Kasumi-1 (cell line): ENCODE data around the gene SNX25.
"Not testable (repeated sequence)": the region's sequence is repeated elsewhere in the genome, so short reads cannot be mapped to it uniquely, and the experiment has no call there.

Experiments
- DNase-seq, 2 experiments: peaks; one replicate each; lab custom pipeline; 2025; lab: John Stamatoyannopoulos, UW

SNX25 gene

GRCh38 chr4:185343726-185344581 is 134.6 kb downstream of the SNX25 start:
- no peak for DNase-seq

- DNase-seq = no peak
Measured at GRCh38 chr4:185344743-185345538, 135.5 kb downstream of the SNX25 start.

- no peak for DNase-seq
Measured at GRCh38 chr4:185346975-185347601, 137.7 kb downstream of the SNX25 start.

GRCh38 chr4:185351691-185352090 is 142.3 kb downstream of the SNX25 start:
- DNase-seq = no peak

- no peak for DNase-seq
Measured at GRCh38 chr4:185352202-185352601, 142.8 kb downstream of the SNX25 start.

- no peak for DNase-seq
Measured at GRCh38 chr4:185352741-185353140, 143.3 kb downstream of the SNX25 start.

- DNase-seq = no peak
Measured at GRCh38 chr4:185357211-185357610, 147.8 kb downstream of the SNX25 start.

GRCh38 chr4:185357733-185358440 is 148.5 kb downstream of the SNX25 start:
- DNase-seq = no peak

- DNase-seq = no peak
Measured at GRCh38 chr4:185358514-185358913, 149.1 kb downstream of the SNX25 start.

GRCh38 chr4:185358959-185359358 is 149.6 kb downstream of the SNX25 start:
- no peak for DNase-seq

GRCh38 chr4:185359767-185360446 is 150.5 kb downstream of the SNX25 start:
- DNase-seq = no peak

- no peak for DNase-seq
Measured at GRCh38 chr4:185361872-185362271, 152.5 kb downstream of the SNX25 start.

GRCh38 chr4:185362570-185362969 is 153.2 kb downstream of the SNX25 start:
- DNase-seq = not testable (repeated sequence)

GRCh38 chr4:185363251-185363650 is 153.9 kb downstream of the SNX25 start:
- DNase-seq = no peak

GRCh38 chr4:185364886-185365285 is 155.5 kb downstream of the SNX25 start:
- DNase-seq = no peak

- no peak for DNase-seq
Measured at GRCh38 chr4:185369731-185370130, 160.3 kb downstream of the SNX25 start.

- no peak for DNase-seq
Measured at GRCh38 chr4:185370268-185370949, 161.0 kb downstream of the SNX25 start.

GRCh38 chr4:185371702-185372101 is 162.3 kb downstream of the SNX25 start:
- DNase-seq = no peak

GRCh38 chr4:185374027-185374426 is 164.6 kb downstream of the SNX25 start:
- no peak for DNase-seq

- DNase-seq = no peak
Measured at GRCh38 chr4:185374573-185374972, 165.2 kb downstream of the SNX25 start.

- DNase-seq = no peak
Measured at GRCh38 chr4:185378264-185378663, 168.9 kb downstream of the SNX25 start.
